OCI-LY1 (cell line): ENCODE results near the gene CCDC167.

Experiments used
- CTCF ChIP-seq: fragments of 200-600 bp; sonication (generic), shearing (Covaris generic); IDR thresholded peaks from 2 replicates; pipeline ENCODE4 v1.5.1; 2017; ENCODE audit warnings: mild to moderate bottlenecking, antibody characterized with exemption, low read length, moderate library complexity, mixed read lengths
- EZH2 ChIP-seq: fragments of 200-600 bp; sonication (generic), shearing (Covaris generic); IDR thresholded peaks from 2 replicates; pipeline ENCODE4 v1.8.0; 2017; ENCODE audit warnings: borderline replicate concordance, mixed run types, mild to moderate bottlenecking, antibody characterized with exemption, low read length, moderate library complexity, mixed read lengths

GRCh38 chr6:37548067-37548674 is 48.5 kb upstream of the CCDC167 start:
- TF ChIP-seq CTCF (no peak), EZH2 (no peak)
